Peyer's patch (tissue), 4 donors: ENCODE measurements around the gene SLC1A5. TPM values are rescaled to one million over a fixed set of nuclear protein-coding genes. Genes with fewer than 3 reads are reported as not detected.

Experiments
- DNase-seq, 3 donors: peaks; one replicate each; pipeline ENCODE4 v3.0.0-alpha.2; 2017 to 2019
- H3K27ac ChIP-seq, 4 donors: fragments of 200-600 bp; sonication (generic); one replicate each; pipeline ENCODE4 v1.5.1; 2016 to 2019
- H3K27me3 ChIP-seq, 2 donors: fragments of 200-600 bp; sonication (generic); one replicate each; pipeline ENCODE4 v1.5.1; 2019
- H3K36me3 ChIP-seq, 3 donors: fragments of 200-600 bp; sonication (generic); one replicate each; pipeline ENCODE4 v1.5.1; 2016 to 2019
- H3K4me1 ChIP-seq, 4 donors: fragments of 200-600 bp; sonication (generic); one replicate each; pipeline ENCODE4 v1.5.1; 2016 to 2019
- H3K4me3 ChIP-seq, 4 donors: fragments of 200-600 bp; sonication (generic); 1 replicate in 3 of 4; 2 replicates in 1 of 4; pipeline ENCODE4 v1.5.1; 2016 to 2019; ENCODE audit warnings: mild to moderate bottlenecking in 1 of 4
- H3K9me3 ChIP-seq, 4 donors: fragments of 200-600 bp; sonication (generic); one replicate each; pipeline ENCODE4 v1.5.1; 2016 to 2019; ENCODE audit warnings: mild to moderate bottlenecking in 1 of 4
- CTCF ChIP-seq, 6 experiments: fragments of 450-650 bp in 4 of 6; fragments of 200-600 bp in 2 of 6; sonication (generic) in 1 of 6; IDR thresholded peaks; one replicate each; pipeline ENCODE4 v1.5.1; 2017 to 2019; ENCODE audit warnings: antibody characterized with exemption in 6 of 6, mild to moderate bottlenecking in 3 of 6, moderate library complexity in 1 of 6
- POLR2A ChIP-seq, 2 donors: fragments of 450-650 bp; IDR thresholded peaks; one replicate each; pipeline ENCODE4 v1.5.1; 2017; ENCODE audit warnings: antibody characterized with exemption in 2 of 2, mild to moderate bottlenecking in 2 of 2, moderate library complexity in 2 of 2
- total RNA-seq, 4 donors: library from RNA; depleted of rRNA; stranded (reverse); fragments of >200 nt; gene quantifications; one replicate each; pipeline ENCODE4 v1.1.0, GENCODE V29; 2016

Gene SLC1A5
- total RNA-seq, 4 donors from 2014 or later = 19.8 to 34.7 (median 31.2) TPM

- Histone ChIP-seq H3K36me3 (peaks cover 0 to 93% (median 0%) of the 10 kb centered on the region in 3 donors), H3K9me3 (no peaks in the 10 kb centered on the region), H3K27me3 (no peaks in the 10 kb centered on the region), H3K4me1 (peaks cover 0 to 10% (median 0%) of the 10 kb centered on the region in 4 donors), H3K4me3 (no peak overlapping the region), H3K27ac (no peak overlapping the region)
- TF ChIP-seq CTCF (IDR thresholded peaks at IDR 0.05) = no peak
- TF ChIP-seq POLR2A (IDR thresholded peaks at IDR 0.05) = no peak
- DNase-seq = no peak
These were observed 57.8 kb downstream of the SLC1A5 start for GRCh38 chr19:46730595-46730994.

GRCh38 chr19:46730187-46730586 is 58.2 kb downstream of the SLC1A5 start:
- Histone ChIP-seq H3K27me3 (no peaks in the 10 kb centered on the region), H3K4me3 (no peak overlapping the region), H3K36me3 (peaks cover 0 to 93% (median 0%) of the 10 kb centered on the region in 3 donors), H3K9me3 (no peaks in the 10 kb centered on the region), H3K27ac (no peak overlapping the region), H3K4me1 (peaks cover 0 to 10% (median 0%) of the 10 kb centered on the region in 4 donors)
- TF ChIP-seq CTCF (IDR thresholded peaks at IDR 0.05) (no peak), POLR2A (IDR thresholded peaks at IDR 0.05) (no peak)
- no peak for DNase-seq

GRCh38 chr19:46729696-46730095 is 58.7 kb downstream of the SLC1A5 start:
- no peaks in the 10 kb centered on the region for H3K9me3 ChIP-seq
- H3K36me3 ChIP-seq = peaks cover 0 to 93% (median 0%) of the 10 kb centered on the region in 3 donors
- no peak overlapping the region for H3K4me3 ChIP-seq
- no peak for DNase-seq
- H3K4me1 ChIP-seq = peaks cover 0 to 10% (median 0%) of the 10 kb centered on the region in 4 donors
- H3K27ac ChIP-seq = no peak overlapping the region
- TF ChIP-seq CTCF (IDR thresholded peaks at IDR 0.05) = no peak
- no peak for TF ChIP-seq POLR2A (IDR thresholded peaks at IDR 0.05)
- no peaks in the 10 kb centered on the region for H3K27me3 ChIP-seq

- TF ChIP-seq POLR2A (IDR thresholded peaks at IDR 0.05) (peak in 1 of 2 donors; percentile 8), CTCF (IDR thresholded peaks at IDR 0.05) (peak; percentile 91 to 97 (median 93))
- peak; percentile 77 to 91 (median 83) for DNase-seq
- H3K9me3 ChIP-seq = no peaks in the 10 kb centered on the region
- no peaks in the 10 kb centered on the region for H3K27me3 ChIP-seq
- no peak overlapping the region for H3K27ac ChIP-seq
- H3K36me3 ChIP-seq = peaks cover 0 to 90% (median 0%) of the 10 kb centered on the region in 3 donors
- peaks cover 0 to 10% (median 0%) of the 10 kb centered on the region in 4 donors for H3K4me1 ChIP-seq
- H3K4me3 ChIP-seq = no peak overlapping the region
These were observed 59.6 kb downstream of the SLC1A5 start for GRCh38 chr19:46728693-46729339.

GRCh38 chr19:46728208-46728607 is 60.2 kb downstream of the SLC1A5 start:
- Histone ChIP-seq H3K27ac (peak overlapping the region in 1 of 4 donors; percentile 7), H3K4me3 (no peak overlapping the region), H3K27me3 (no peaks in the 10 kb centered on the region), H3K4me1 (peaks cover 0 to 10% (median 0%) of the 10 kb centered on the region in 4 donors), H3K36me3 (peaks cover 0 to 90% (median 0%) of the 10 kb centered on the region in 3 donors), H3K9me3 (no peaks in the 10 kb centered on the region)
- no peak for DNase-seq
- no peak for TF ChIP-seq CTCF (IDR thresholded peaks at IDR 0.05)
- no peak for TF ChIP-seq POLR2A (IDR thresholded peaks at IDR 0.05)
